GM21447 (cell line): Measurements from ENCODE around the gene ENTPD1.
"Not testable (repeated sequence)": the region's sequence is repeated elsewhere in the genome, so short reads cannot be mapped to it uniquely, and the experiment has no call there.

Experiments
- ATAC-seq: cut with Tn5 transposase; IDR thresholded peaks from one replicate; pipeline ENCODE4 v1.9.1; 2021; ENCODE audit not compliant: unreplicated experiment

The ENTPD1 gene

DNA sequence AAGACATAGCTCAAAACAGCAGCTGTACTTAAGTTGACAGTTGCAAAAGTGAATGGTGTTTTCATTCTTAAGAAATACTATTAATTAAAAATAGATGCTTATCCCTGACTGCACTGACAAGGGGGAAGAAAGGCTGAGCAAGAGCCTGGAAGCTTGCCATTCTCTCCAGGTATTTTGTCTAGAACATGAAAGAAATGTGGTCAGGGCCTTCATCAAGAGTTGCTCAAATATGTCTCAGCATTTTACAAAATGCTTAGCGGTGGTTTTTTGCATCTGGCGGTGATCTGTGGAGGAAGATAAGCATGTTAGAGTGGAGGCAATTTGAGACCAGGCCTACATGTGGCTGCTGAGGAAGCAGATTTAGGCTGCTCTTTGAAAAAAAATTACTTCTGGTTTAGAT lies 105.4 kb downstream of the ENTPD1 start:
- ATAC-seq = no peak

DNA sequence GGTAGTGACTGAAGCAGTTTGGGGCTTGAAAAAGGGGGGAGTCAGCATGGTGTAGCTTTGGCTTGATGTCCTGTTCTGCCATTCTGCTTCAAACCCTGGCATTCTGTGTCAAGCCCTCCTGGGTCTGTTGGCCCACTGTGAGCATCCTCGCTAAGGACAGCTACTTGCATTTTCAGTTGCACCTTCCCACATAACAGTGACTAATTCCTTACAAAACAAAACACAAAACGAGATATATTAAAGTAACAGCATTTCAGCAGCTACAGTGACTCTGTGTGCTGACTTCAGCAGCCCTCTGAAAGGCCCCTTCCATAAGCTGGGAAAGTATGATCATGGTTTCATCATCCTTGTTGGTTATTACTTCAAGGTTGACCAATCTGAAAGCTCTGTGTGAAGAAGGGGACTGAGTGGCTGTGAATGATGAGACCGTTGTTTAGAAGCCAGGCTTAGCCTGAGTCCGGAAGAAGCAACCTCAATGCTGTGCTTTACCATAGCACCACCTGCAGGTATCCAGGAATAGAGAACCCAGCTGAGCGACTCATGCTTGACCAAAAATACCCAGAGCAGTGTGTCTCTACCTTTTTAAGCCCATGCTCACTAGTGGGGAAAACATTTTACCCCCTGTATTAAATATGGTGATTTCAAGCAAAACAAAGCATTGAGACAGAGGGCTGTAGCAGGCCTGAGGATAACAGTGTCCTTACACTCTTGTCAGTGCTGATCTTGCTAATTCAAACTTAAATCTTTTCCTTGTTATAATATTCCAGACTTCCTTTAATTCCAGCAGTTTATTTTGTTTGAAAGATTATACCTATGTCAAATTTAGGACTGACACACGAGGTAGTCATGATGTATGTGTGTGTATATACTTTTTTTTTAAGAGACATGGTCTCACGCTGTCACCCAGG lies 109.2 kb downstream of the ENTPD1 start:
- peak; percentile 87 for ATAC-seq

DNA sequence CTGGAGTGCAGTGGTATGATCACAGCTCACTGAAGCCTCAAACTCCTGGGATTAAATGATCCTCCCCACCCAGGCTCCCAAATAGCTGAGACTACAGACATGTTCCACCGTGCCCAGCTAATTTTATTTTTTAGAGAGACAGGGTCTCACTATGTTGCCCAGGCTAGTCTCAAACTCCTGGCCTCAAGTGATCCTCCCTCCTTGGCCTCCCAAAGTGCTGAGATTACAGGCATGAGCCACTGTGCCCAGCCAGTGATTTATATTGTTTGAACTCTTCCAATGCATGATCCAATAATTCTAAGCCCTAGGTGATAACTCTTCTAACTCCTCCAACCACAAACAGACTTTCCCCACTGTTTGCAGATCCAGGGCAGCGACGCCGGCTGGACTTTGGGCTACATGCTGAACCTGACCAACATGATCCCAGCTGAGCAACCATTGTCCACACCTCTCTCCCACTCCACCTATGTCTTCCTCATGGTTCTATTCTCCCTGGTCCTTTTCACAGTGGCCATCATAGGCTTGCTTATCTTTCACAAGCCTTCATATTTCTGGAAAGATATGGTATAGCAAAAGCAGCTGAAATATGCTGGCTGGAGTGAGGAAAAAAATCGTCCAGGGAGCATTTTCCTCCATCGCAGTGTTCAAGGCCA lies 110.0 kb downstream of the ENTPD1 start:
- no peak for ATAC-seq

DNA sequence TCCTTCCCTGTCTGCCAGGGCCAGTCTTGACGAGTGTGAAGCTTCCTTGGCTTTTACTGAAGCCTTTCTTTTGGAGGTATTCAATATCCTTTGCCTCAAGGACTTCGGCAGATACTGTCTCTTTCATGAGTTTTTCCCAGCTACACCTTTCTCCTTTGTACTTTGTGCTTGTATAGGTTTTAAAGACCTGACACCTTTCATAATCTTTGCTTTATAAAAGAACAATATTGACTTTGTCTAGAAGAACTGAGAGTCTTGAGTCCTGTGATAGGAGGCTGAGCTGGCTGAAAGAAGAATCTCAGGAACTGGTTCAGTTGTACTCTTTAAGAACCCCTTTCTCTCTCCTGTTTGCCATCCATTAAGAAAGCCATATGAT lies 110.5 kb downstream of the ENTPD1 start:
- no peak for ATAC-seq

DNA sequence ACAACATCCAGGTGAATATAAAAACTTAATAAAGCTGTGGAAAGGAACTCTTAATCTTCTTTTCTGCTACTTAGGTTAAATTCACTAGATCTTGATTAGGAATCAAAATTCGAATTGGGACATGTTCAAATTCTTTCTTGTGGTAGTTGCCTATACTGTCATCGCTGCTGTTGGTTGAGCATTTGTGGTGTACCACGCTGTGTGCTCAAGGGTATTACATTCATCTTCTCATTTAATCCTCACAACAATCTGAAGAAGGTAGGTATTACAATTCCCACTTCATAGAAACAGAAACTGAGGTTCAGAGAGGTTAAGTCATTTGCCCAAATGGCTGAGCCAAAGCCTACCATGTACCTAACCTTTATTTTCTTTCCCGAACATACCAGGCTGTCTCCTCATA lies 111.9 kb downstream of the ENTPD1 start:
- no peak for ATAC-seq

DNA sequence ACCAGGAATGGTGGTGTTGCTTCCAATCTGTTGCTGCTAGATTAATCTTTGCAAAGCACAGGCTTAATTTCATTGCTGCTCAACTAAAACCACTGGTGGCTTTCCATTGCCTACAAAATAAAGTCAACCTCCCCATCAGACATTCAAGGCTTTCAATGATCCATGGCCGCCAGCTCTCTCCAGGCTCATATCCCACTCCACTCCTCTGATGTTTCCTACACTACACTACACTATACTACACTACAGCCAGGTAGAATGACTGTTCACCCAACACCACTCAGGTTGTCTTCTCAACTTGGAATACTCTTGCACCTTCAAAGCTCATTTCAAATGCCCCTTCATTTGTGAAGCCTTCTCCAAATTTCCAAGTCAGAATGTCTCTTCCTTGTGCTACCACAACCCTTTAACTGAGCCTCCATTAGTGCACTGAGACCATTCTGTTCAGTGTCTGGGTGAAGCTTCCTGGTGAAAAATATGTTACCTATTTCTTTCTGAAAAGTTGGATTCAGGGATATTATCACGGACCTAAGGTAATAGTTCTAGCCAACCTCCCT lies 116.3 kb downstream of the ENTPD1 start:
- ATAC-seq = no peak

DNA sequence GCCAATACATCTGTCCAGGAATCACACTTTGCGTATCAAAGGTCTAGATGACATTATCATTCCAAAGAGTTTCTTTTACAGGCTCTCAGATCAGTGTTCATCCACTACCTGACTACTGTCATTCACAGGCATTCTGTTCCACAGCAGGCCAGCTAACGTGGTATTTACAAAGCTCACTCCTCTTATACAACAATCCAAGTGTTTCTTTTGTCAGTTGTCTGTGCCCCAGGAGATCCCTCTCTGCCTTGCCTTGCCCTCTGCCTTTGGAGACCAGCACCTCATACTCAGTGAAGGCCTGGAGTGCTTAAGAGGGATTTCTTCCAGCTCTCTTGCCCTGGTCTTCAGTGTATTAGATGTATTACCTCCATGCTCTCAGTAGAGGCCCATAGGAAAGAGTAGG lies 117.2 kb downstream of the ENTPD1 start:
- ATAC-seq = no peak

DNA sequence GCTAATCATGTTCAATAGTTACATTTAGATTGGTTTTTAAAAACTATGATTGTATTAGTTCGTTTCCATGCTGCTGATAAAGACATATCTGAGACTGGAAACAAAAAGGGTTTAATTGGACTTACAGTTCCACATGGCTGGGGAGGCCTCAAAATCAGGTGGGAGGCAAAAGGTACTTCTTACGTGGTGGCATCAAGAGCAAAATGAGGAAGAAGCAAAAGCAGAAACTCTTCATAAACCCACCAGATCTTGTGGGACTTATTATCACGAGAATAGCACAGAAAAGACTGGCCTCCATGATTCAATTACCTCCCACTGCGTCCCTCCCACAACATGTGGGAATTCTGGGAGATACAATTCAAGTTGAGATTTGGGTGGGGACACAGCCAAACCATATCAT lies 117.7 kb downstream of the ENTPD1 start:
- no peak for ATAC-seq

DNA sequence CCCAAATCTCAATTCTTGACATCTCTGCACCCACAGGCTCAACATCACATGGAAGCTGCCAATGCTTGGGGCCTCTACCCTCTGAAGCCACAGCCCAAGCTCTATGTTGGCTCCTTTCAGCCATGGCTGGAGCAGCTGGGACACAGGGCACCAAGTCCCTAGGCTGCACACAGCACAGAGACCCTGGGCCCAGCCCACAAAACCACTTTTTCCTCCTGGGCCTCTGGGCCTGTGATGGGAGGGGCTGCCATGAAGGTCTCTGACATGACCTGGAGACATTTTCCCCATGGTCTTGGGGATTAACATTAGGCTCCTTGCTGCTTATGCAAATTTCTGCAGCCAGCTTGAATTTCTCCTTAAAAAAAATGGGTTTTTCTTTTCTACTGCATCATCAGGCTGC lies 118.8 kb downstream of the ENTPD1 start:
- ATAC-seq = not testable (repeated sequence)

DNA sequence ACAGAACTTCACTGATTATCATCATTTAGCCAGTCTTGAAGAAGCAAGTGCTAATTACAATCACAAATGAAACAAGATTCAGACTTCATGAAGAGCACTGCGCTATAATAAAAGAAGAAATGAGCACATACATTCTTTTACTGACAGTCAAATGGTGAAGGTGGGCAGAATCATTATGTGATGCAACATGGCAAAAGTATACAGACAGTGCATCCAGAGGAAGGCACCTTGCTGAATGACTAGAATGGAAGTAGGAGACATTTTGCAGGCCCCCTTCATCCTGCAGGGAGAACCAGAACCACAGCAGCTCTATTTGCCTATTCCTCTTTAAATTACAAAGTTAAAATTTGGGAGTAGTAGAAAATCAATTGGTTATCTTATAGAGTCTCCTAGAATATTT lies 120.8 kb downstream of the ENTPD1 start:
- ATAC-seq = no peak

DNA sequence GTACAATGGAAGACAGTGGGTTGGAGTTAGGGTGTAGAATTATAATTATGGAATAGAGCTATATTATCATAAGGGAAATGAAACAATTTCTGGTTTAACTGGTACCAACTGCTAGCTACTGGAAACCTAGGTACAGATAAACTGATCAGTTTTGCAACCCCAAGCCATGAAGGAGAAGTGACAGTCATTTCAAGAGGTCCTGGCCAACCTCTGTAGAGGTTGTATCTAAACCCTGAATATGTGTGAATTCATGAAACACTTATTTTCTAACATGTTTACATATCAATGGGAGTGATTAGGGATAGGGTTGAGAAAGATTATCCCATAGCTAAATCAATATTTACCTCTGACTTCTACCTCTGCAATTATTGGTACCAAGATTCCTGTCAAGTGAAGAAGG lies 121.9 kb downstream of the ENTPD1 start:
- no peak for ATAC-seq

DNA sequence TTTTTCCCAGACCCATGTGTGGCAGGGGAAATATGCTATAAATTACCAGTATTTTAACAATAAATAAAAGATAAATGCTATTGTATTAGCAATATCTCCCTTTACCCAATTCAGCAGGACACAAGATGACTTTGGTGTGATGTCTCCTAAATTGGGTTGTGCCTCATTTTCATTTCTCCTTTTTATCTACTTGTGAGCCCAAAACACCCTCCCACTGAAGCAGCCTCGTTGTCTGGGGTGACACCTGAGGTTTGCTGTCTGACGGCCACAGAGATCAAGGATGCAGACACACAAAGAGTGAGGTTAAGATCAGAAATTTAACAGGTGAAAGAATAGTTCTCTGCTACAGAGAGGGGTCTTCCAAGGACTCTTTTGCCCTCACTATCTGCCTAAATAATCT lies 124.7 kb downstream of the ENTPD1 start:
- peak; percentile 75 for ATAC-seq

DNA sequence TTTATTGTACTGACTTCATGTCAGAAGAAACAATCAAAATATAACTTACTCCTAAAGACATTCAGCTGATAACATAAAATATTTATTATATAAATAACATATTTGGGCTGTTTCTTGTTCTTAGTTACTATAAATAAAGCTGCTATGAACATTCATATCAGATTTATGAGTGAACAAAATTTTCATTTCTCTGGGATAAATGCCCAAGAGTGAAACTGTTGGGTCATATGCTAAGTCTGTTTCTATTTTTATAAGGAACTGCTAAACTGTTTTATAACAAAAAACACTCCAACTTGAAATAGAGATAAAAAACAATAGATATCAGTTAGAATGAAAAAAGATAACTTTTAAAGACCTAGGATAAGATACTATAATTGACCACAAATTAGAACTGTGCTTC lies 125.4 kb downstream of the ENTPD1 start:
- no peak for ATAC-seq

DNA sequence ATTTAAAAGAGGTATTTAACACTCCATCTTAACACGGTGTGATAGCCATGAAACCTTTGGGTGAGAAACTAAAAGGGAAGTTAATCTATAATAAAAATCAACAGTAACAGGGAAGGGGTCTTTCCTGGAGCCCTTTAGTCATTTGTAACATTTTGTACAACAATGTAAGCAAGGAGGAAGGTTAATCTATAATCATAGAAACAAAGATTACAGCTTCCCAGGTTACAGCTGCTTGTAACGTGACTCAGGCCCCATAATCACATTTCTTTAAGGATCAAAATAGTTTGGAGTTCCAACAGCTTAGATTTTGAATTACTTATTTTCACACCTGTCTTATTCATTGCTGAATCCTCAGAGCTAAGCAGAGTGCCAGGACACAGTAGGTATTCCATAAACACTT lies 133.9 kb downstream of the ENTPD1 start:
- ATAC-seq = no peak

DNA sequence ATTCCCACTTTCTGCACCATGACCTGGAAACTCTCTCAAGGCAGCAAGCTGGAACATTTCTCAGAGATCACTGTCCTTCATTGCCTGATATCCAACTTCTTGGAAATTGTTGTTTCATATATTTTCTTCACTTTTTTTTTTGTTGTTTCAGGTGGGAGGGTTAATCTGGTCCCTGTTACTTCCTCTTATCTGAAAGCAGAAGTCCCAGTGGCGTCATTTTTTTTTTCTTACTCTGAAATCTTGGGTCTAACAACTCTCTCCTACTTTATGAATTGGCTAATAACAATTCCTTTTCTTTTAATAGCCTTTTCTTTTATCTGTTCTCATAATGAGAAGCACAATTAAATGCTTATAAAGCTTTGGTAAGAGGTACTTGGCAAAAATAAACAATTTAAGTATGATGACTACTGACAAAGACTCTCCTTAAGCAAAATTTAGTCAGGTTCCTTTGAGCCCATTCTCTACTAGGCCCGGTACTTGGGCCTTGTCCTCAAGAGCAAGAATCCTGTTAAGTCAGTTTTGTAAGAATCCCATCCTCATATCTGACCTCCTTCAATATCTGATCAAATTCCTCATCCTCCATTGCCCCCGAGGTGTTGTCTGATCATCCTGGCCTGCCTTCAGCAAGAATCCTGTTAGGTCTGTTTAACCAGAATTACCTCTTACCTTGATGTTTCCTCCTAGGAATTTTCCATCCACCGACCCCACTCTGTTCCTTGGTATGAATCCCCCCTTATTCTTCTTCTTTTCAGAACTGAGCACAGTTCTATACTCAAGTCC lies 140.3 kb downstream of the ENTPD1 start:
- ATAC-seq = no peak

DNA sequence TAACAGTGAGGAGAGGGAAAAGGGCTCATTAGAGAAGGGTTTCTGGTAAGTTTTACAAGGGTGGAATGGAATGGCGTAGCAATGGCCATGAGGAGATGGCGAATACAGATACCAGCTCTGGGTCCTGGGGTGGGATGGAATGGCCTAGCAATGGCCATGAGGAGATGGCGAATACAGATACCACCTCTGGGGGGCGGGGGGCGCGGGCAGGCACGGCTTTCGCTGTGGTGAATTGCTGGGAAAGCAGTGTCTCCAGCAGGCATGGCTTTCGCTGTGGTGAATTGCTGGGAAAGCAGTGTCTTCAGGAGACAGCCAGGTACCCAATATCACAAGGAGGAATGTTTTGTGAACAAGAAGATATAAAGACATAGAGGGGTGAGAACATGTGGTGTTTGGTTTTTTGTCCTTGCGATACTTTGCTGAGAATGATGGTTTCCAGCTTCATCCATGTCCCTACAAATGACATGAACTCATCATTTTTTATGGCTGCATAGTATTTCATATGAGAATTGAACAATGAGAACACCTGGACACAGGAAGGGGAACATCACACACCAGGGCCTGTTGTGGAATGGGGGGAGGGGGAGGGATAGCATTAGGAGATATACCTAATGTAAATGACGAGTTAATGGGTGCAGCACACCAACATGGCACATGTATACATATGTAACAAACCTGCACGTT lies 150.1 kb downstream of the ENTPD1 start:
- ATAC-seq = not testable (repeated sequence)

DNA sequence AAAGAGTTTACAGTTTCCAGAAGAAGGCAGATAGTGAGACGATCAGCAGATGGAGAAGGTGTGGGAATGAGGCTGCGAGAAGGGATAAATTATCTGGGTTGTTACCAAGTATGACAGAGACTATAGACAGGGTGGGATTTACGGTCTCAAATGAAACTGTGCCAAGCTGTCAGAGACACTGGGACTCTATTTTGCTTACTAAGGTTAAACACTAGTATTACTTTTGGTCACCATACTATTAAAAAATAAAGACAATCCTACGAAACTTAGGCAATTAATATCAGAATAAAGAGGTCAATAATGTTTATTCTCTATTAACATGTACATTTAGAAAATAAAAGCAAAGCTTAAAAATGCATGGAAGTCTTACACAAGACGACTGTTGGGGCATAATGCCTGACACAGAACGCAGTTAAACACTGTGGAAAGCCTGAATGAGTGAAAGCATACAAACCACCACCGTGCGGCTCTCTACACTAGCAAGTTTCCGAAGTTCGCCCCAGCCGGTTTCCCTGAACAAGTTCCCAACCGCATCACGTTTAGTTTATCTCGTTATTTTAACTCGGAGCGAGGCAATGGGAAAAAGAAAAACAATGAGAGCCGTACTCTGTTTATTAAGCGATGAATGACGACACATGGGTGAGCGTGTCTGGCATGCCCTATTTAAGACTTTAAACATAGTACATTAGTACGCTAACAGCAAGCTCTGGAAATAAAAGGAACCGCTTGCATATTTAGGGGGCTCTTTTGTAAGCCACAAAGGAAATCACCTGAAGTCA lies 150.9 kb downstream of the ENTPD1 start:
- peak; percentile 39 for ATAC-seq

DNA sequence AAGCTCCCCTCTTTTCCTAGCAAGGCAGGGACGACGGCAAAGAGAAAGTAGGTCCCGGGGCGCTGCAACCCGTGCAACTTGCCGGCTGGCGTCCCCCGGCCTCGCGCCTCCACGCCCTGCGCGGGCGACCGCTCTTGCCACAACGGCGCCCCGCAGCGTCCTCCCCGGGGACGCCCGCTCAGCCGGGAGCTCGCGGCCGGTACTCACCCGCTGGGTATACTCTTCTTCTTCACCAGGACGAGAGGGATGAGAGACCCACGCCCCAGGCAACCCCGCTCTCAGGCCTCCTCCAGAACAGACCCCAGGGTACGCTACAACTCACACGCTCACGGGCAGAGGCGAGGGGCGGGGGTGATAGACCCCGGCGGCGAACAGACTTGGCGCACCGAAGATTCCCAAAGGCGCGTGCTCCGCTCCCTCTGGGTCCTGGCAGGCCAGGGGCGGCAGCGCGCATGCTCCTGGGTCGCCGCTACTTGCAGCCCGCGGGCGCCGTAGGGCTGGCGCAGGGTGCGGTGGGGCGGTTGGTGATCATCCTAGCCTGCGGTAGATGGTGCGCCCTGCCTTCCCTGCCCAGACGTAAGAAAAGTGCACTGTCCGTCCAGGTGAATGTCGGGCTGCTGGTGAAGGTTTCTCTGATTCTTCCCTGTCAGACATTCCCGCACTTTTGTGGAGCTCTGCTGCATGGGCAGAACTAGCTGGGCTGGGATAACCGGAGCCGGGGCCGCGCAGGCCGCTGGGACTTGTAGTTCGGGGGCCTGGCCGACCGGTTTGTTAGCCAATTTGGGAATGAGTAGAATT lies 151.7 kb downstream of the ENTPD1 start, which contains the start of gene CC2D2B:
CC2D2B (plus strand) TSS at position 520 of the 798 bp plus-strand sequence. CDS start 3,349 bp downstream, outside the sequence.
- ATAC-seq = peak; percentile 84

DNA sequence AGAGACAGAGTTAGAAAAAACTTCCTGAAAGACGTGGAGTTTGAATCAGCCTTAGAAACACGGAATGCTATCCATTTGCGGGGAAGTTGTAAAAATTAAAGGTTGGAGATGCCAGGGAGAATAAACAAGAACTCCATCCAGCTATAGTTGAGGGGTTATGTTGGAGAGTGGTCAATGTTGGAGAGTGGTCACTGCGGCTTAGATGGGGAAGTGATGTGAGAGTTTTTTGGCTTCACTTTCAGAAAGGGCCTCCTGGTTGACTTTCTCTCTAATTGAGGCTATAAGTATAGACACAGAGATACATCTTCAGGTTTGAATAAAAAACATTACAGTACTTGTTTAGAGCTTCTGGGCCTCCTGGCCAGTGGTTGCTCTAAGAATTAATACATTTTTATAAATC lies 152.5 kb downstream of the ENTPD1 start:
- ATAC-seq = no peak
